ENCODE measurements around the gene STK31. TPM values are rescaled to one million over a fixed set of nuclear protein-coding genes. Genes with fewer than 3 reads are reported as not detected.

The STK31 gene
- total RNA-seq, 3 donors from 2014 or later = 0.19 TPM; not detected in 2

Other genes with a start within 250 kb of the STK31 start
- under 1 TPM; 0.32 to 0.86 (median 0.43) TPM for gene IGF2BP3, start 239.7 kb upstream of the STK31 start, total RNA-seq
- 10 to 100 TPM; 73.3 to 82.8 (median 74.5) TPM for gene TRA2A, start 178.2 kb upstream of the STK31 start, total RNA-seq
- gene CCDC126, start 112.8 kb upstream of the STK31 start, total RNA-seq = 1 to 10 TPM; 6.6 to 9.5 (median 6.6) TPM
- gene FAM221A, start 30.0 kb upstream of the STK31 start, total RNA-seq = 1 to 10 TPM; 3.9 to 5.6 (median 4.1) TPM

All from activated T-cell treated with anti-CD3 and anti-CD28 coated beads, Interleukin-2, amount 50 U/mL, for 4 hours (primary cell).